GM12891 (cell line): ENCODE data around the gene TTK.

Source experiments
- POLR2A ChIP-seq: IDR thresholded peaks from 2 replicates; pipeline ENCODE4 v1.6.1; 2011; ENCODE audit warnings: low read depth, low read length, control low read depth
- POLR2AphosphoS5 ChIP-seq: IDR thresholded peaks from 2 replicates; pipeline ENCODE4 v1.6.1; 2011; ENCODE audit warnings: low read depth, low read length, control low read depth
- TAF1 ChIP-seq: IDR thresholded peaks from 2 replicates; pipeline ENCODE4 v1.6.1; 2011; ENCODE audit warnings: low read depth, low read length, control low read depth

- TF ChIP-seq POLR2A (no peak), POLR2AphosphoS5 (no peak), TAF1 (no peak)
These were observed 16.7 kb downstream of the TTK start for GRCh38 chr6:80021131-80021530.
